GM19438 (cell line): ENCODE results near the gene HSPA12A.

Source experiments
- ATAC-seq: cut with Tn5 transposase; IDR thresholded peaks from one replicate; pipeline ENCODE4 v1.9.1; 2021; ENCODE audit warnings: low read depth; ENCODE audit not compliant: unreplicated experiment

The HSPA12A gene

GRCh38 chr10:116771101-116771958 is 29.0 kb upstream of the HSPA12A start:
- no peak for ATAC-seq

- no peak for ATAC-seq
These were observed 27.9 kb upstream of the HSPA12A start for GRCh38 chr10:116770281-116770680.

DNA sequence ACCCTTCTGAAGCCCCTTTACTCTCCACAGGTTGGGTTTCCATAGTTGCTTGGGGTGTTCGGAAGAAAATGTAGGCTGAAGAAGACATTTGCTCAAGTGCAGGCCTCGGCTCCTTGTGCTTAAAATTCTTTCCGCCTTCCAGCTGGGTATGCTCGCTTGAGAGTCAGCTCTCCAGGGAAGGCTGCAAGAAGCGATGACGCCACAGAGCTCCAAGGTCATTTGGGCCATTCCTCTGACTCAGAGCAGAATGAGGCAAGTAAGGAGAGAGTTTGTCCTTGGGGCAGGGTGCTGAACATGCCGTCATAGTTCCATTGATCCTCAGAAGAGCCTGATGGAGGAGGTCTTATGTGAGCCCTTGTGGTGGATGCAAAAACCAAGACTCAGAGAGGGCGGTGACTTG is 27.4 kb upstream of the HSPA12A start:
- no peak for ATAC-seq

GRCh38 chr10:116769368-116769767 is 27.0 kb upstream of the HSPA12A start:
- no peak for ATAC-seq

- ATAC-seq, result no peak
These were observed 26.4 kb upstream of the HSPA12A start for GRCh38 chr10:116768786-116769185.

GRCh38 chr10:116766837-116767634 is 24.7 kb upstream of the HSPA12A start:
- no peak for ATAC-seq

DNA sequence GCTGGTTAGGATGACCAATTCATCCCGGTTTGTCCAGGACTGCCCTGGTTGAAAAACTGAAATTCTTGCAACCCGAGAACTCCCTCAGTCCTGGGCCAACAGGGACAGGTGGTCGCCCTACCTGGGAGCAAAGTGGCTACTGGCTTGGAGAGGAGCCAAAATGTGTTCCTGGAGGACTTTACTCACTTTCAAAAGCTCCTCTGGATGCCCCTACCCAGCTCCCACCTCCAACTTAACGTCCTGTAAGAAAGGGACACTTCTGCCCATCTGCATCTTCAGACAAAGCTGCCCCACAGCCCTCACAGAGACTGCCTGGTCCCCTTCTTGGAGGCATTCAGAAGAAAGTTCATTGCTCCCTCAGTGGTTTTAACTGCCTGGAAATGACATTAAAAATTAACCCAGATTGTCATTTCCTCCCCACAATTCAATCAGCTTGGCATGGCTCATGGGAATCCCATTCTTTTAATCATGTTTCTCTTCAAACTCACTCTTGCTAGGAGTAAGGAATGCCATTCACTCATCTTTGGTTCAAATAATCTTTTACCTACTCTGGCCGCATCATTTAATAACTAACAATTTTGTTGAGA is 24.0 kb upstream of the HSPA12A start:
- no peak for ATAC-seq

GRCh38 chr10:116765648-116766081 is 23.3 kb upstream of the HSPA12A start:
- no peak for ATAC-seq

GRCh38 chr10:116764979-116765378 is 22.6 kb upstream of the HSPA12A start:
- ATAC-seq, result no peak

- no peak for ATAC-seq
These were observed 21.1 kb upstream of the HSPA12A start for GRCh38 chr10:116763440-116763839.

DNA sequence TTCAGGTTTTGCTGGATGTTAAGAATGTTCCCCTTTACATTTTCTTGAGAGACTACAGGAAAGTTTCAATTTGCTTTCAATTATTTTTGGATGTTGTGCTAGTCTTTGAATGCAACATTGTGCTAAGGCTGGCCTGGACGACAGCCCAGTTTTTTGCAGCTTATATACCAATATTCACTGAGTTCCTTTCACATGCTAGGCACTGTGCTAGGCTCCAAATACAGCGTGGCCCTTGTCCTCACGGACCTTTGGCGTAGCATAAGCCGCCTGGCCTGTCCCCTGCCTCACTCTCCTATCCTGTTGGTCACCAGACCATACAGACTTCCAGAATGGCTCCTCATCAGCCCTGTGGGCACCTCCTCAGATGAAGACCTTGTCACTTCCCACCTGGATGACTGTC is 19.5 kb upstream of the HSPA12A start:
- no peak for ATAC-seq

- ATAC-seq, result no peak
These were observed 18.6 kb upstream of the HSPA12A start for GRCh38 chr10:116760919-116761318.

- no peak for ATAC-seq
These were observed 14.9 kb upstream of the HSPA12A start for GRCh38 chr10:116757246-116757645.

GRCh38 chr10:116756277-116756676 is 13.9 kb upstream of the HSPA12A start:
- ATAC-seq, result no peak

DNA sequence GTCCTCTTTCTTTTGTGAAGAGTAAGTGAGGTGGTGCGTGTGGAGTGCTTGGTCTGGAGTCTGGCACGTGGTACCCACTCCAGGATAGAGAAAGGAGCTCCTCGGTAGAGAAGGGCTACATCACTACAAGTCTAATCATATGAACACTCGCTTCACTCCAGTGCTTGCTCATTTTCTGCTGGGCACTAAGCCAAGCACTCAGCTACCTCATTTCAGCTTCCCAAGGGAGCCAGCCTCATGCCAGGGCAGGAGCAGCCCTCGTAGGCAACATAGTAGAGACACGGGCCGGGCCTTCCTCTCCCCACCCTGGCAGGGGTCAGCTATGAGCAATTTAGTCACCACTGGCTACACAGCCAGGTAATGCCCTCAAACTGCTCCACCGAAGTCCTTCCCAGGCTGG is 11.4 kb upstream of the HSPA12A start:
- ATAC-seq, result no peak

- ATAC-seq, result no peak
These were observed 10.8 kb upstream of the HSPA12A start for GRCh38 chr10:116752969-116753665.

GRCh38 chr10:116752563-116752962 is 10.2 kb upstream of the HSPA12A start:
- ATAC-seq, result no peak

GRCh38 chr10:116748471-116748870 is 6.1 kb upstream of the HSPA12A start:
- no peak for ATAC-seq

- ATAC-seq, result no peak
These were observed 5.7 kb upstream of the HSPA12A start for GRCh38 chr10:116748041-116748440.

DNA sequence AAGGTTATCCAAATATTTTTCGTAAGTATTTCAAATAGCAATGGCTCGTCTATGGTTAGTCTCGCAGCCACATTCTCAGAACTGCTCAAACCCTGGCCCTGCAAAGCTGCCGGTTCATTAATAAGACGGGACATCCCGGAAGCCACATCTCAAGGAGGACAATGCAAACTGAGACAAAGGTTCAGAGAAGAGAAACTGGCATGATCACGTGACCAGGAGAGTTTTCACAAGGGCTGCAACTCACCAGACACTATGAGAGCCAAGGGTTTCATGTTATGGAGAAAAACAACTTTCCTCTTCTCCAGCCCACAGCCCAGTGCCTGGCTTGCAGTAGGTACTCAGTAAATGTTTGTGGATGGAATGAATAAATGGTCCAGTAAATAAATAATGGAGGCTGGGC is 5.0 kb upstream of the HSPA12A start:
- ATAC-seq, result no peak

- ATAC-seq, result no peak
These were observed 2.5 kb upstream of the HSPA12A start for GRCh38 chr10:116744885-116745284.
